Gastroesophageal sphincter (tissue), 3 donors: Measurements from ENCODE around the gene CCDC51.

Experiments
- CTCF ChIP-seq, 4 experiments: fragments of 200-600 bp in 2 of 4; fragments of 450-650 bp in 2 of 4; sonication (generic) in 1 of 4; IDR thresholded peaks; one replicate each; pipeline ENCODE4 v1.5.1; 2017 to 2019; ENCODE audit warnings: antibody characterized with exemption in 4 of 4, mild to moderate bottlenecking in 2 of 4, moderate library complexity in 2 of 4
- EP300 ChIP-seq: sonication (generic); formaldehyde crosslinking; IDR thresholded peaks from one replicate; pipeline ENCODE4 v1.6.1; 2017; ENCODE audit warnings: antibody characterized with exemption, mild to moderate bottlenecking
- POLR2A ChIP-seq, 2 donors: fragments of 450-650 bp; IDR thresholded peaks; one replicate each; pipeline ENCODE4 v1.6.1; 2017; ENCODE audit warnings: antibody characterized with exemption in 2 of 2, mild to moderate bottlenecking in 2 of 2, moderate library complexity in 1 of 2
- POLR2AphosphoS5 ChIP-seq: sonication (generic); formaldehyde crosslinking; IDR thresholded peaks from one replicate; pipeline ENCODE4 v1.6.1; 2017; ENCODE audit warnings: antibody characterized with exemption

- no peak for TF ChIP-seq POLR2AphosphoS5
- TF ChIP-seq CTCF (IDR thresholded peaks at IDR 0.05) = no peak
- no peak for TF ChIP-seq POLR2A (IDR thresholded peaks at IDR 0.05)
- no peak for TF ChIP-seq EP300
Measured at GRCh38 chr3:48404440-48405342, 35.2 kb downstream of the CCDC51 start.
